ENCODE measurements around the gene FLNB. TPM values are rescaled to one million over a fixed set of nuclear protein-coding genes. Genes with fewer than 3 reads are reported as not detected.

The FLNB gene
- total RNA-seq, 2 donors from 2014 or later, result 331 to 408 TPM

- Histone ChIP-seq H3K27ac (no peak overlapping the region), H3K9me3 (no peaks in the 10 kb centered on the region), H3K36me3 (no peaks in the 10 kb centered on the region), H3K27me3 (replicated peaks; ENCODE audit: insufficient read depth) (no peaks in the 10 kb centered on the region), H3K4me1 (replicated peaks) (peaks cover 6% of the 10 kb centered on the region), H3K4me3 (no peak overlapping the region)
- intact Hi-C loops (cut with DNase I), result loop anchor here (5.0 to 10.0 kb wide), 2 partner anchors 120 to 312 kb away; no protein-coding TSS in a partner anchor
- WGBS, result 92% methylated on average over 10 of the region's 10 CpGs
- TF ChIP-seq POLR2AphosphoS5 (IDR thresholded peaks at IDR 0.05) (no peak), POLR2A (IDR thresholded peaks at IDR 0.05) (no peak), CTCF (IDR thresholded peaks at IDR 0.05) (no peak)
- DNase-seq (ENCODE audit: low spot score), result no peak
Measured at GRCh38 chr3:58176827-58177489, 168.7 kb downstream of the FLNB start.

- Histone ChIP-seq H3K36me3 (no peaks in the 10 kb centered on the region), H3K27me3 (replicated peaks; ENCODE audit: insufficient read depth) (no peaks in the 10 kb centered on the region), H3K4me3 (peak overlapping the region; percentile 15 to 25), H3K9me3 (no peaks in the 10 kb centered on the region), H3K4me1 (replicated peaks) (peaks cover 6% of the 10 kb centered on the region), H3K27ac (no peak overlapping the region)
- TF ChIP-seq POLR2A (IDR thresholded peaks at IDR 0.05) (no peak), CTCF (IDR thresholded peaks at IDR 0.05) (peak; percentile 81 to 94 (median 88)), POLR2AphosphoS5 (IDR thresholded peaks at IDR 0.05) (peak; percentile 54)
- intact Hi-C loops (cut with DNase I), result loop anchor here (5.0 to 10.0 kb wide), 2 partner anchors 119 to 313 kb away; no protein-coding TSS in a partner anchor
- 14% methylated on average over 28 of the region's 46 CpGs for WGBS
- peak; percentile 84 for DNase-seq (ENCODE audit: low spot score)
Measured at GRCh38 chr3:58177747-58178527, 169.7 kb downstream of the FLNB start.

- H3K36me3 ChIP-seq, result no peaks in the 10 kb centered on the region
- intact Hi-C loops (cut with DNase I), result loop anchor here (5.0 to 10.0 kb wide), 2 partner anchors 119 to 314 kb away; no protein-coding TSS in a partner anchor
- H3K4me3 ChIP-seq, result no peak overlapping the region
- peaks cover 6% of the 10 kb centered on the region for H3K4me1 ChIP-seq (replicated peaks)
- no peaks in the 10 kb centered on the region for H3K27me3 ChIP-seq (replicated peaks; ENCODE audit: insufficient read depth)
- no peak for DNase-seq (ENCODE audit: low spot score)
- WGBS, result 74% methylated on average over 17 of the region's 17 CpGs
- no peak overlapping the region for H3K27ac ChIP-seq
- no peaks in the 10 kb centered on the region for H3K9me3 ChIP-seq
- TF ChIP-seq POLR2A (IDR thresholded peaks at IDR 0.05) (no peak), POLR2AphosphoS5 (IDR thresholded peaks at IDR 0.05) (no peak), CTCF (IDR thresholded peaks at IDR 0.05) (no peak)
Measured at GRCh38 chr3:58178528-58179234, 170.5 kb downstream of the FLNB start.

- 84% methylated on average over 13 of the region's 13 CpGs for WGBS
- H3K4me3 ChIP-seq, result no peak overlapping the region
- intact Hi-C loops (cut with DNase I), result loop anchor here (5.0 to 10.0 kb wide), 3 partner anchors 118 to 315 kb away; no protein-coding TSS in a partner anchor
Measured at GRCh38 chr3:58179235-58180098, 171.2 kb downstream of the FLNB start.

More at GRCh38 chr3:58179235-58180098, 171.2 kb downstream of the FLNB start:
- Histone ChIP-seq H3K9me3 (no peaks in the 10 kb centered on the region), H3K27me3 (replicated peaks; ENCODE audit: insufficient read depth) (no peaks in the 10 kb centered on the region), H3K27ac (no peak overlapping the region), H3K36me3 (no peaks in the 10 kb centered on the region), H3K4me1 (replicated peaks) (peaks cover 6% of the 10 kb centered on the region)
- no peak for TF ChIP-seq CTCF (IDR thresholded peaks at IDR 0.05)
- no peak for TF ChIP-seq POLR2A (IDR thresholded peaks at IDR 0.05)
- no peak for TF ChIP-seq POLR2AphosphoS5 (IDR thresholded peaks at IDR 0.05)
- no peak for DNase-seq (ENCODE audit: low spot score)

Measured in prostate gland (tissue), 2 donors.